NOMO-1 treated with dmso at 0.1 percent for 144 hours (cell line): ENCODE measurements around the gene MVD.

Source experiments
- DNase-seq: peaks from one replicate; lab custom pipeline; 2025; ENCODE audit not compliant: unreplicated experiment; lab: John Stamatoyannopoulos, UW

Gene MVD

DNA sequence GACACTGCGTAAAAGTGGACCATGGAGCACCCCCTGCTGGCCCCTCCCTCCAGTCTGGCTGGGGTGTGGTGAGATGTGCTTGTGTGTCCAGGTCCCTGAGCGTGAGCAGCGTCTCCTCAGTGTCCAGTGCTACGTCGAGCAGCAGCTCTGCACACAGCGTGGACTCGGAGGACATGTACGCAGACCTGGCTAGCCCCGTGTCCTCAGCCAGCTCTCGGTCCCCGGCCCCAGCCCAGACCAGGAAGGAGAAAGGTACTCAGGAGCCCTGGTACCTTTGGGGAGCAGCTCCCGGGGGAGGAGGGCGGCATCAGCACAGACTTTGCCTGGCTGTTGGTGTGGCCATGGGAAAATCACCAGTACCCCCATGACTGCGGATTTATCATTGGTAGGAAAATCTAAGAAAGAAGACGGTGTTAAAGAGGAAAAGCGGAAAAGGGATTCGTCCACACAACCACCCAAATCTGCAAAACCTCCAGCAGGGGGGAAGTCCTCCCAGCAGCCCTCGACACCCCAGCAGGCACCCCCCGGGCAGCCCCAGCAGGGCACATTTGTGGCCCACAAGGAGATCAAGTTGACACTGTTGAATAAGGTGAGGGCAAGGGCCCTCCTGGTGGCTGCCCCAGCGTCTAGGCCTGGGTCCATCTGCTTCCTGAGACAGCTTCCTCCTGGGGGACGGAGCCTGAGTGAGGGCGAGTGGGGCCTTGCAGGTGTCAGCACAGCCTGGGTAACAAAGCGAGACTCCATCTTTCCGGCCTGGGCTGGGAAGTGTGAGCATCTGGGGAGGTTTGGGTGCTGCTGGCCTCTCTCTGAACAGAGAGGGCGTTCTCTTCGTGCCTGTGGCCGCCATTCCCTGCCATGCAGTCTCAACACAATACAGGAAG is 35.1 kb downstream of the MVD start:
- DNase-seq, result no peak

DNA sequence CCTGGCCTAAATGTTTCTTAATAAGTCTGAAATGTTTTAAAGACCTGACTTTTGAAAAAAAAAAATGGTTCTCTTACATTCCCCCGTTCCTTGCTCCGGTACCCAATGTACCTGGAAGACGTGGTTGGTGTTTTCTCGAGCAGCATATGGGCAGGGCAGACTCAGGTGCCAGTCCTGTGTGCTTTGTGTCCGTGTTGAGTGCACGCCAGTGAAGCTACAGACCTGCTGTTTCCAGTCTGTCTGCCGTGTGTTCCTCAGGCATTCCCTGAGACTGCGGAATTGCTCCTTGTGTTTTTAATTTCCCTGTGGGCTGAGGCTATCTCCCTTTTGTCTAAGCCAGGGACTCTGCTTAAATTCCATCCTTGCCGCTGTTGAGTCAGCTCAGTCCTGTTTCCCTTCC is 36.2 kb downstream of the MVD start:
- no peak for DNase-seq

GRCh38 chr16:88624977-88625576 is 37.8 kb downstream of the MVD start:
- no peak for DNase-seq

GRCh38 chr16:88624481-88624880 is 38.4 kb downstream of the MVD start:
- DNase-seq, result no peak

DNA sequence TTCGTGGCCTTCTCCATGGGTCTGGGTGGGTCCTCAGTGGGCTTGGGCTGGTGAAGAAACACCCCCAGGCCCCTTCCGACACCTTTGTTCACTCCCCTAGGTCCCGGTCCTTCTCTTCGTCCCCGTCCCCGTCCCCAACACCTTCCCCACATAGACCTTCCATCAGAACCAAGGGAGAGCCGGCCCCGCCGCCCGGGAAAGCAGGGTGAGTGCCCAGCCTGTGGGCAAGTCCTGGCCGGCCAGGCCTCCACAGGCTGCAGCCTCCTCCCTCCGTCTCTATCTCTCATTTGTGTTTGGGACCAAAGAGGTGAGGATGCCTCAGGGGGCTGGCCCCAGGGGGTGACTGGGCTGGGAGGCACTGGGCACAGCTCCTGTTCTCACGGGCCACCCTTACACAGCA is 39.0 kb downstream of the MVD start:
- DNase-seq, result no peak

DNA sequence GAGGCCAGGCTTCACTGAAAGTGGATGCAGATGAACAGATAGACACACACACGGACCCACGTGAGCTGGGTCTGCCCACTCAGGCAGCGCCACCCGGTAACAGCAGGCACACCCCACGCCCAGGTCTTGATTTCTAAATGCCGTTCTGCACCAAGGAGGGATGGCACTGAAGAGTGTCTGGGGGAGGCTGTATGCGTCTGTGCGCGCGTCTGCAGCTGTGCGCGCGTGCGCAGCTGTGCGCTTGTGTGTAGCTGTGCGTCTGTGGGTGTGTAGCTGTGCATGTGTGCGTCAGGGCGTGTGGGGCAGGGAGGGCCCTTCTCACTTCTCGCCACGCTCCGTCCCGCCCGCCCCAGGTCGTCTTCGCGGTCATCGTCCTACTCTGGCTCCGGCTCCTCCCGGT is 40.0 kb downstream of the MVD start:
- no peak for DNase-seq

- DNase-seq, result no peak
Measured at GRCh38 chr16:88622125-88622524, 40.8 kb downstream of the MVD start.

- no peak for DNase-seq
Measured at GRCh38 chr16:88619859-88620815, 42.8 kb downstream of the MVD start.

GRCh38 chr16:88618956-88619667 is 43.8 kb downstream of the MVD start:
- no peak for DNase-seq

- no peak for DNase-seq
Measured at GRCh38 chr16:88618182-88618955, 44.5 kb downstream of the MVD start.

DNA sequence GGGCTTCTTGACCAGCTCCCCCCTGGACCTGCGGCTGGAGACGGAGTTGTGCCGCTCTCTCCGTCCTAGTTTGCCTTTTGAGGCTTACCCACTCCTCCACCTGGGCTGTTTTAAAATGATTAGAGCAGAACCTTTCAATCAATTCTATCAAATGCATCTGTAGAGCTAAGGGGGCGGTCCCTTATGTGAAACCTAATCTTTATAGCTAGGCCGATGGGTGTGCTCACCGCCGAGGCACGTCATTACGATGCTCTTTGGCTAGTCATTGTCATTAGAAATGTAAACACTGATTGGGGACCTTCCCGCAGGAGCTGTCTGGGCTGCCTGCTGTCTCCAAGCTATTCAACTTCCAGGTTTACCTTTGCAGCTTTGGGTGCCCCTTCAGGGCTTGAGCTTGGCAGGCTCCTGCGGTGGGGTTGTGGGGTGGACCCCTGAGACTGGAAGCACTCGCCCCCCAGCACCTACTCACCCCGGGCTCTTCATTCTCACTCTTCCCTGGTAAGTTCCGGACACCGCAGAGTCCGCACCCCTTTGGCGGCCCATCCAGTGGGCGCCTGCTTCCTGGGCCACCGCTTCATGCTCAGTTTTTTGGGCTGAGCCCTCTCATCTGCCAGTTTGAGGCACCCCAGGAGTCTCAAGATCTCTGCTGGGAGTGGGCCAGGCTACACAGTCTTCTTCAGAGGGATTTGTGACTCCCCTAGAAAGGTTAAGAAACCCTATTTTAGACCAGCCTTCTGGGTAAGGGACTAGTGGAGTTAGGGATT is 45.4 kb downstream of the MVD start:
- no peak for DNase-seq

DNA sequence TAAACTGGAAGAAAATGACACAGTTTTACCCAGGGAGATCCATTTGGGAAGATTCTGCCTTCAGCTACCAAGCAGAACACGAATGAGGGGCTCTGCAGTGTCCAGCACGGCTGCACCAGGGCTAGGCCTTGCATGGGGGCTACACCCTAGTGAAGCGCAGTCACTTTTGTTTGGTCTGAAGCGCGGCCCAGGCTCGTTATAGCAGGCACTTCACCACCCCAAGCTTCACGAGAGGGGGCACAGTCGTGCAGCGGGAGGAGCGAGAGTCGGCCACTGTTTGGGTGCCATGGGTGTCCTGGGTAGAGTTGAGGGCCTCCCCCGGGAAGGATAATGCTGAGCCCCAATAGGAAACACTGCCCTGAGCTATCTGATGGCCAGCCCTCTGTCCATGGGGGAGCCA is 46.2 kb downstream of the MVD start:
- no peak for DNase-seq

- no peak for DNase-seq
Measured at GRCh38 chr16:88616320-88616719, 46.6 kb downstream of the MVD start.

GRCh38 chr16:88614818-88615580 is 47.9 kb downstream of the MVD start:
- DNase-seq, result no peak

DNA sequence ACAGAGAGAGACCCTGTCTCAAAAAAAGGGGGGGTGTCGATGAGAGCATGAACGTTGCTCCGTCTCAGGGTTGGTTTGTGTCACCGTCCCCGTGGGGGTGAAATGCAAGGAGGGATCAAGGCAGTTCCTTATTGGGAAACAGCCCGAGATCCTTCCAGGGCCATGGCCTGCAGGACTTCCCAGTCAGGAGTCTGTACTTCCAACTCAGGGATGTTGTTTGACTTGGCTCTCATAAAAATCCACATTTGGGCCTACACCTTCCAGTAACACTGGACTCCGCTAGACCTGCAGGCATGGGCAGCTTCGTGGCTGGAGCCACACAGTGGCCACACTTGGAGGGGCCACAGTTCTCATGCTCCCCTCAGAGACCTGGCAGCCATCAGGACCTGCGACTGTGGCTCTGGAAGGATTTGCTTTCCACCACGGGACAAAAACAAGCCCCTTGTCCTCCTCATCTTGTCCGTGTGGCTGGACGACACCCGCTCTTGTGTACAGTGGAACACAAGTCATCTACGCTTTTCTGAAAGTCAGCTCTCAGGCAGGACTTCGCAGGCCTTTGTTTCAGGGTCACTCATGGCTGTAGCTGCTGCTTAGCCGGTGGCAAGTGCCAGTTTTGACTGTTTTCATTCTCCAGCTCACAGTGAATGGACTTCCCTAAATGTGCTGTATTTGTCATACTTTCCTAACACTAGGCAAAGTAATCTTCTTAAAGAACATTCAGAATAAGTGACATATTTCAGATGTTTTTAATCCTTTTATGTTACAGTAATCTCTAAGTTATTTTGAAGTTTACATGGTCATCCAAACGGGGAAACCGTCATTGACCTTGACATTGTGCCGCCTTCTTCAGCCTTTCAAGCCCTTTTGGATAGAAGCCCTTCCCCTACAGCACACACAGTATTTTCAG is 48.7 kb downstream of the MVD start:
- DNase-seq, result no peak

- DNase-seq, result no peak
Measured at GRCh38 chr16:88613293-88613692, 49.6 kb downstream of the MVD start.

- no peak for DNase-seq
Measured at GRCh38 chr16:88610909-88611812, 51.7 kb downstream of the MVD start.
